PC-9 (cell line): Measurements from ENCODE around the gene WDR72. TPM values are rescaled to one million over a fixed set of nuclear protein-coding genes. Genes with fewer than 3 reads are reported as not detected.
"Not testable (repeated sequence)": the region's sequence is repeated elsewhere in the genome, so short reads cannot be mapped to it uniquely, and the experiment has no call there.

ENCODE experiments used
- BruUV-seq: library from RNA; stranded (reverse); fragments of 400-500 nt; replicated peaks from 2 replicates; lab custom pipeline; 2021; lab: Mats Ljungman, UMichigan
- CTCF ChIA-PET: fragments of 300-600 bp; sonication (Branson Sonifier 250); formaldehyde crosslinking; loops from one replicate; lab custom pipeline; 2022; ENCODE audit warnings: antibody characterized with exemption; lab: Charles Lee
- POLR2A ChIA-PET: fragments of 300-600 bp; sonication (Branson Sonifier 250); formaldehyde crosslinking; loops from one replicate; lab custom pipeline; 2022; ENCODE audit warnings: antibody characterized with exemption; ENCODE audit not compliant: unreplicated experiment; lab: Charles Lee
- DNase-seq, 2 experiments: peaks; one replicate each; pipeline versions ENCODE4 v3.0.0 to v3.0.0-alpha.2; 2015 to 2022; ENCODE audit warnings: mixed read lengths in 1 of 2
- H2AFZ ChIP-seq: fragments of 200-600 bp; sonication (generic); 2 replicates; pipeline ENCODE4 v1.8.1; 2017; ENCODE audit warnings: antibody characterized with exemption
- H3F3A ChIP-seq: fragments of 200-600 bp; sonication (generic); 2 replicates; pipeline ENCODE4 v1.8.1; 2017; ENCODE audit warnings: antibody characterized with exemption, mild to moderate bottlenecking, low read depth; ENCODE audit not compliant: insufficient read depth
- H3K27ac ChIP-seq: fragments of 200-600 bp; sonication (generic); 2 replicates; pipeline ENCODE4 v1.6.1; 2016; ENCODE audit warnings: mixed run types
- H3K27me3 ChIP-seq: fragments of 200-600 bp; sonication (generic); 2 replicates; pipeline ENCODE4 v1.6.1; 2016; ENCODE audit warnings: low read depth, mixed run types; ENCODE audit not compliant: insufficient read depth
- H3K36me3 ChIP-seq: fragments of 200-600 bp; sonication (generic); 2 replicates; pipeline ENCODE4 v1.6.1; 2016; ENCODE audit warnings: low read depth, mixed run types
- H3K4me1 ChIP-seq: fragments of 200-600 bp; sonication (generic); replicated peaks from 2 replicates; pipeline ENCODE4 v1.6.1; 2016; ENCODE audit warnings: mixed run types; ENCODE audit not compliant: insufficient read depth
- H3K4me2 ChIP-seq: fragments of 200-600 bp; sonication (generic); 2 replicates; pipeline ENCODE4 v1.6.1; 2017; ENCODE audit warnings: mixed run types
- H3K4me3 ChIP-seq: fragments of 200-600 bp; sonication (generic); 2 replicates; pipeline ENCODE4 v1.6.1; 2016; ENCODE audit warnings: mixed run types
- H3K79me2 ChIP-seq: fragments of 200-600 bp; sonication (generic); 2 replicates; pipeline ENCODE4 v1.6.1; 2017; ENCODE audit warnings: low read depth, mixed run types
- H3K9me2 ChIP-seq: fragments of 200-600 bp; sonication (generic); 2 replicates; pipeline ENCODE4 v1.8.1; 2017; ENCODE audit warnings: mild to moderate bottlenecking; ENCODE audit not compliant: insufficient read depth
- H3K9me3 ChIP-seq: fragments of 200-600 bp; sonication (generic); 2 replicates; pipeline ENCODE4 v1.8.1; 2016; ENCODE audit warnings: low read depth; ENCODE audit not compliant: insufficient read depth
- H4K20me1 ChIP-seq: fragments of 200-600 bp; sonication (generic); 2 replicates; pipeline ENCODE4 v1.8.1; 2017; ENCODE audit not compliant: insufficient read depth
- EZH2 ChIP-seq: fragments of 200-600 bp; sonication (generic); IDR thresholded peaks from 2 replicates; pipeline ENCODE4 v1.8.0; 2017; ENCODE audit warnings: antibody characterized with exemption, low read depth
- intact Hi-C: fragments of 100-400 bp; cut with micrococcal nuclease; formaldehyde crosslinking; loops from one replicate; pipeline ENCODE4 v1.10.0; 2022; ENCODE audit not compliant: unreplicated experiment
- total RNA-seq: library from RNA; stranded (reverse); gene quantifications from 2 replicates; pipeline ENCODE4 v1.2.3, GENCODE V29; 2021
- TF ChIP-seq, protein P1 (sequence below): fragments of 200-600 bp; sonication (generic); conservative IDR thresholded peaks from 2 replicates; pipeline ENCODE4 v1.6.1; 2017; ENCODE audit warnings: mixed run types, antibody characterized with exemption, mild to moderate bottlenecking, moderate library complexity

WDR72 gene
- total RNA-seq, 1 experiment from 2014 or later, result 1.9 TPM

DNA sequence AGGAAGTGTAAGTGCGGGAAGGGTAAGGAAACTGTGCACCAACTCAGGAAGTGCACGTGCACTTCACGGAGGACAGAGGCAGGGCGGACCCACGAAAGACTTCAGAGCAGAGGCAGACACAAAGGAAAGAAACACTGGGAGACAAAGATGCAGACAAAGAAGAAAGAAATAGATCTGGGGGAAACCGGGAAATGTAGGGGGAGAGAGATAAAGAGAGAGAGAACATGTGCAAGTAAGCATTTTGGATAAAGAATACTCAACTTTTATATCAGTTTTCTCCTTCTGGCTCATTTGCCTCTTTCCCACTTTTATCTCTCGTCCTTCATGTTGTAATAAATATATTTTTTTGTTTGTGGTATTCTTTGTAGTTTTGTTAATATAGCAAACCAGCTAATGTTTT lies 204.2 kb downstream of the WDR72 start:
- Histone ChIP-seq H3K9me3 (no peaks in the 10 kb centered on the region), H3F3A (no peaks in the 10 kb centered on the region), H3K9me2 (no peaks in the 10 kb centered on the region), H3K79me2 (no peaks in the 10 kb centered on the region), H4K20me1 (no peaks in the 10 kb centered on the region), H3K27ac (no peak overlapping the region), H3K36me3 (no peaks in the 10 kb centered on the region), H3K4me3 (no peak overlapping the region), H3K4me2 (no peak overlapping the region), H2AFZ (no peak overlapping the region), H3K27me3 (no peaks in the 10 kb centered on the region), H3K4me1 (no peaks in the 10 kb centered on the region)
- CTCF ChIA-PET, result no interaction called here
- POLR2A ChIA-PET, result no interaction called here
- BruUV-seq, result no TSS peak
- TF ChIP-seq EZH2, result no peak
- TF ChIP-seq, protein P1, sequence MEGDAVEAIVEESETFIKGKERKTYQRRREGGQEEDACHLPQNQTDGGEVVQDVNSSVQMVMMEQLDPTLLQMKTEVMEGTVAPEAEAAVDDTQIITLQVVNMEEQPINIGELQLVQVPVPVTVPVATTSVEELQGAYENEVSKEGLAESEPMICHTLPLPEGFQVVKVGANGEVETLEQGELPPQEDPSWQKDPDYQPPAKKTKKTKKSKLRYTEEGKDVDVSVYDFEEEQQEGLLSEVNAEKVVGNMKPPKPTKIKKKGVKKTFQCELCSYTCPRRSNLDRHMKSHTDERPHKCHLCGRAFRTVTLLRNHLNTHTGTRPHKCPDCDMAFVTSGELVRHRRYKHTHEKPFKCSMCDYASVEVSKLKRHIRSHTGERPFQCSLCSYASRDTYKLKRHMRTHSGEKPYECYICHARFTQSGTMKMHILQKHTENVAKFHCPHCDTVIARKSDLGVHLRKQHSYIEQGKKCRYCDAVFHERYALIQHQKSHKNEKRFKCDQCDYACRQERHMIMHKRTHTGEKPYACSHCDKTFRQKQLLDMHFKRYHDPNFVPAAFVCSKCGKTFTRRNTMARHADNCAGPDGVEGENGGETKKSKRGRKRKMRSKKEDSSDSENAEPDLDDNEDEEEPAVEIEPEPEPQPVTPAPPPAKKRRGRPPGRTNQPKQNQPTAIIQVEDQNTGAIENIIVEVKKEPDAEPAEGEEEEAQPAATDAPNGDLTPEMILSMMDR, result no peak
- DNase-seq, result no peak
- intact Hi-C loops, result no loop called here

DNA sequence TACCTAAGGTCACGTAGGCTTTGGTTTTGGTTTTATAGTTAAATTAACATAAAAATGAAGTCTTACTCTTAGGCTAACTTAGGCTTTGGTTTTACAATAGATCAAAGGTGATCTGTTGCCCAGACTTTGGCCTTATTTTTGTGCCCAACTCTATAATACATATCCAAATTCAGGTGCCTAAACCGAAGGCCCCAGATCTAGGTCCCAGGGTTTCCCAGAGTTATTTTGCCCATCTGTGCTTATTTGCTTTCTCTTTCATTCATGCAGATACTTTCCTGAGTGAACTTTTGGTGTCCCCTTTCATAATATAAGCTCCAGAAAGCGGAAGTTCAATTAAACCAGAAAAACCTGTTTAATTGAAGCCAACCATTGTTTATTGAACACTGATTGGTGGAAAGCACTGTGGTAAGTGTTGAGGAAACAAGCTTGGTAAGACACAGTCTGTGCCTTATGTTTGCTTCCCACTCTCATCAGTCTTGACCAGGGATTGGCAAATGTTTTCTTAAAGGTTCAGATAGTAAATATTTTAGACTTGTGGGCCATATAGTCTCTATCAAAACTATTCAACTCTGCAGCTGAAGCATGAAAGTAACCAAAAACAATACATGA lies 209.7 kb downstream of the WDR72 start:
- no peaks in the 10 kb centered on the region for H3K79me2 ChIP-seq
- H3K36me3 ChIP-seq, result no peaks in the 10 kb centered on the region
- BruUV-seq, result no TSS peak
- no peaks in the 10 kb centered on the region for H3K9me3 ChIP-seq
- ChIA-PET CTCF (no interaction called here), POLR2A (no interaction called here)
- peak overlapping the region; percentile 34 for H3K4me2 ChIP-seq
- no peaks in the 10 kb centered on the region for H4K20me1 ChIP-seq
- no peaks in the 10 kb centered on the region for H3K27me3 ChIP-seq
- no peaks in the 10 kb centered on the region for H3K9me2 ChIP-seq
- H3K27ac ChIP-seq, result peak overlapping the region; percentile 40; the same call in 1 of the 2 replicates
- intact Hi-C loops, result no loop called here
- H2AFZ ChIP-seq, result no peak overlapping the region
- TF ChIP-seq, protein P1, result no peak
- no peak for TF ChIP-seq EZH2
- H3K4me1 ChIP-seq, result no peaks in the 10 kb centered on the region
- no peaks in the 10 kb centered on the region for H3F3A ChIP-seq
- H3K4me3 ChIP-seq, result no peak overlapping the region
- DNase-seq, result peak in 1 of 2 experiments; percentile 67

DNA sequence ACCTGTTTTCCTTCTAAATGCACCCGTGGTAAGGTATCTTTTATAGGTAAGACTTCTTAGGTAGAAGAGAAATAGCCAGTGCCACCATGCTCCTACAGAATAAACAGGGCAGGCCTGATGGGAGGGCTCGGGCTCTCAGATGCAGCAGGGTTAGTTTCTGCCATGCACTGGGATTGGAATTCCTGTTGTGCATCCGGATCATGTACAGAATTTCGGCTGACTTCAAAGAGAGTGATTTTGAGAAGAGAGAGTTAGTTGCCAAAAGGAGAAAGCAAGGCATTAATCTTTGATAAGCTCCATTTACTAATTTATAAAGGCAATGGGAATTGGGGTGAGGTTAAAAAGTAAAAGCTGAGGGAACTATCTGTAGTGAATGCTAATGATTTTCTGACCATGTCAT lies 211.2 kb downstream of the WDR72 start:
- no peaks in the 10 kb centered on the region for H3K9me3 ChIP-seq
- no peaks in the 10 kb centered on the region for H3K9me2 ChIP-seq
- no peak for DNase-seq
- ChIA-PET POLR2A (no interaction called here), CTCF (no interaction called here)
- no peak overlapping the region for H3K27ac ChIP-seq
- no peaks in the 10 kb centered on the region for H4K20me1 ChIP-seq
- no peaks in the 10 kb centered on the region for H3K4me1 ChIP-seq
- H3K4me2 ChIP-seq, result no peak overlapping the region
- H3K27me3 ChIP-seq, result no peaks in the 10 kb centered on the region
- no peaks in the 10 kb centered on the region for H3K36me3 ChIP-seq
- no peaks in the 10 kb centered on the region for H3F3A ChIP-seq
- H2AFZ ChIP-seq, result no peak overlapping the region
- TF ChIP-seq EZH2, result no peak
- TF ChIP-seq, protein P1, result no peak
- BruUV-seq, result no TSS peak
- no peak overlapping the region for H3K4me3 ChIP-seq
- intact Hi-C loops, result no loop called here
- H3K79me2 ChIP-seq, result no peaks in the 10 kb centered on the region

DNA sequence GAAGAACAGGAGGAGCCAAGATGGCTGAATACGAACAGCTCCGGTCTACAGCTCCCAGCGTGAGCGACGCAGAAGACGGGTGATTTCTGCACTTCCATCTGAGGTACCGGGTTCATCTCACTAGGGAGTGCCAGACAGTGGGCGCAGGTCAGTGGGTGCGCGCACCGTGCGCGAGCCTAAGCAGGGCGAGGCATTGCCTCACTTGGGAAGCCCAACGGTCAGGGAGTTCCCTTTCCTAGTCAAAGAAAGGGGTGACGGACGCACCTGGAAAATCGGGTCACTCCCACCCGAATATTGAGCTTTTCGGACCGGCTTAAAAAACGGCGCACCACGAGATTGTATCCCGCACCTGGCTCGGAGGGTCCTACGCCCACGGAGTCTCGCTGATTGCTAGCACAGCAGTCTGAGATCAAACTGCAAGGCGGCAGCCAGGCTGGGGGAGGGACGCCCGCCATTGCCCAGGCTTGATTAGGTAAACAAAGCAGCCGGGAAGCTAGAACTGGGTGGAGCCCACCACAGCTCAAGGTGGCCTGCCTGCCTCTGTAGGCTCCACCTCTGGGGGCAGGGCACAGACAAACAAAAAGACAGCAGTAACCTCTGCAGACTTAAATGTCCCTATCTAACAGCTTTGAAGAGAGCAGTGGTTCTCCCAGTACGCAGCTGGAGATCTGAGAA lies 218.7 kb downstream of the WDR72 start:
- H3K9me2 ChIP-seq, POLR2A ChIA-PET, H3K36me3 ChIP-seq, DNase-seq, BruUV-seq, CTCF ChIA-PET, H3F3A ChIP-seq, H4K20me1 ChIP-seq, H2AFZ ChIP-seq, H3K9me3 ChIP-seq, H3K27me3 ChIP-seq, intact Hi-C loops, H3K79me2 ChIP-seq, H3K27ac ChIP-seq, H3K4me1 ChIP-seq, H3K4me2 ChIP-seq, H3K4me3 ChIP-seq: not testable (repeated sequence)
